ENCODE measurements around the gene PCCB. TPM values are rescaled to one million over a fixed set of nuclear protein-coding genes. Genes with fewer than 3 reads are reported as not detected.
"Not testable (repeated sequence)": the region's sequence is repeated elsewhere in the genome, so short reads cannot be mapped to it uniquely, and the experiment has no call there.

Gene PCCB
- total and polyA plus RNA-seq, 7 experiments from 2014 or later: 13.6 to 30.9 (median 19.3) TPM

GRCh38 chr3:136332776-136333175 is 82.6 kb downstream of the PCCB start:
- Mint-ChIP-seq H3K4me1 (peaks cover 0 to 4% (median 0%) of the 10 kb centered on the region in 7 donors), H3K36me3 (peaks cover 0 to 79% (median 50%) of the 10 kb centered on the region in 5 donors), H3K27ac (peak overlapping the region in 6 of 9 donors; percentile 17 to 77 (median 46)), H3K27me3 (no peaks in the 10 kb centered on the region), H3K9me3 (peaks cover 0 to 2% (median 0%) of the 10 kb centered on the region in 11 donors), H3K4me3 (no peak overlapping the region)
- no peak overlapping the region for H3K27ac ChIP-seq (ENCODE audit: low read depth, low read length)
- POLR2A ChIA-PET: interaction anchor here (0.9 kb wide), 2 partner anchors 136 to 552 kb away, joined by 3 read pairs; no protein-coding TSS in a partner anchor
- DNase-seq (no peak), ATAC-seq (no peak)
- intact Hi-C loops (cut with micrococcal nuclease): loop anchor here in 1 of 2 donors (5.0 kb wide), 1 partner anchor 80 kb away; the partner anchor contains the start of gene PCCB
- no peak overlapping the region for H3K4me3 ChIP-seq (ENCODE audit: low read length)
- H3K36me3 ChIP-seq (ENCODE audit: control insufficient read depth in 2 of 3, insufficient read depth in 3 of 3, low read length in 3 of 3): peaks cover 0 to 49% (median 4%) of the 10 kb centered on the region in 3 experiments
- no peaks in the 10 kb centered on the region for H3K27me3 ChIP-seq (ENCODE audit: control insufficient read depth in 2 of 2, insufficient read depth in 2 of 2, low read length in 2 of 2)
- no peaks in the 10 kb centered on the region for H3K4me1 ChIP-seq (ENCODE audit: control insufficient read depth in 2 of 2, insufficient read depth in 2 of 2, low read length in 2 of 2)
- no peaks in the 10 kb centered on the region for H3K9me3 ChIP-seq (ENCODE audit: control insufficient read depth in 2 of 3, low read length in 3 of 3)
- CTCF ChIA-PET: no interaction called here

DNA sequence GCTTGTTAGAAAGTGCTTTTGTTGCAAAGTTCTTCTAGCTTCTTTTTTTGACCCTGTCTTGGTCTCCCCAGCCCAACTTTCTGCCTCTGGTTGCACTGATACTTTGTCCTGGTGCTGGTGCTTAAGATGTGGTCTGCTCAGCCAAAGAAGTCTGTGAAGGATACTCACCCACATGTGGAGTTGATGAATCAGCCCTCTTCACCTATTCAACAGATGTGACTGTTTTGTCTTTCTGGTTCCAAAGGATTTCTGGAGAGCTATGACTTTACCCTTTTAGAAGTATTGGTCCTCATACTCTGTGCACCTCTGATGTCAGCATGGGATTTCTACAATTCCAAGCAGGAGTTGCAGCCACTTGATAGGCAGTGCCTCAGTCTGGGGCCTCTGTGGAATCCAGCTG is 84.1 kb downstream of the PCCB start:
- ATAC-seq (no peak), DNase-seq (no peak)
- peak overlapping the region in 6 of 9 donors; percentile 22 to 84 (median 47) for H3K27ac Mint-ChIP-seq
- Histone ChIP-seq H3K36me3 (ENCODE audit: control insufficient read depth in 2 of 3, insufficient read depth in 3 of 3, low read length in 3 of 3) (peaks cover 0 to 36% (median 4%) of the 10 kb centered on the region in 3 experiments), H3K4me1 (ENCODE audit: control insufficient read depth in 2 of 2, insufficient read depth in 2 of 2, low read length in 2 of 2) (no peaks in the 10 kb centered on the region), H3K4me3 (ENCODE audit: low read length) (no peak overlapping the region), H3K27ac (ENCODE audit: low read depth, low read length) (no peak overlapping the region), H3K9me3 (ENCODE audit: control insufficient read depth in 2 of 3, low read length in 3 of 3) (no peaks in the 10 kb centered on the region), H3K27me3 (ENCODE audit: control insufficient read depth in 2 of 2, insufficient read depth in 2 of 2, low read length in 2 of 2) (no peaks in the 10 kb centered on the region)
- H3K36me3 Mint-ChIP-seq: peaks cover 0 to 76% (median 42%) of the 10 kb centered on the region in 5 donors
- no peaks in the 10 kb centered on the region for H3K27me3 Mint-ChIP-seq
- H3K9me3 Mint-ChIP-seq: peaks cover 0 to 2% (median 0%) of the 10 kb centered on the region in 11 donors
- peaks cover 0 to 4% (median 0%) of the 10 kb centered on the region in 7 donors for H3K4me1 Mint-ChIP-seq
- CTCF ChIA-PET: no interaction called here
- no peak overlapping the region for H3K4me3 Mint-ChIP-seq
- intact Hi-C loops (cut with micrococcal nuclease): loop anchor here in 1 of 2 donors (5.0 kb wide), 1 partner anchor 82 kb away; the partner anchor contains the start of gene PCCB
- POLR2A ChIA-PET: no interaction called here

GRCh38 chr3:136334726-136335125 is 84.6 kb downstream of the PCCB start:
- H3K27me3 ChIP-seq (ENCODE audit: control insufficient read depth in 2 of 2, insufficient read depth in 2 of 2, low read length in 2 of 2); H3K4me3 Mint-ChIP-seq; H3K4me1 Mint-ChIP-seq; H3K27ac ChIP-seq (ENCODE audit: low read depth, low read length); POLR2A ChIA-PET; H3K9me3 Mint-ChIP-seq; H3K4me3 ChIP-seq (ENCODE audit: low read length); ATAC-seq; H3K9me3 ChIP-seq (ENCODE audit: control insufficient read depth in 2 of 3, low read length in 3 of 3); H3K27me3 Mint-ChIP-seq; DNase-seq; CTCF ChIA-PET; H3K4me1 ChIP-seq (ENCODE audit: control insufficient read depth in 2 of 2, insufficient read depth in 2 of 2, low read length in 2 of 2): not testable (repeated sequence)
- peaks cover 0 to 31% (median 4%) of the 10 kb centered on the region in 3 experiments for H3K36me3 ChIP-seq (ENCODE audit: control insufficient read depth in 2 of 3, insufficient read depth in 3 of 3, low read length in 3 of 3)
- Mint-ChIP-seq H3K36me3 (peaks cover 0 to 74% (median 42%) of the 10 kb centered on the region in 5 donors), H3K27ac (peak overlapping the region in 2 of 9 donors; percentile 32 to 84)
- intact Hi-C loops (cut with micrococcal nuclease): loop anchor here in 1 of 2 donors (5.0 kb wide), 2 partner anchors 82 to 257 kb away; partner anchors contain the start of gene PCCB

DNA sequence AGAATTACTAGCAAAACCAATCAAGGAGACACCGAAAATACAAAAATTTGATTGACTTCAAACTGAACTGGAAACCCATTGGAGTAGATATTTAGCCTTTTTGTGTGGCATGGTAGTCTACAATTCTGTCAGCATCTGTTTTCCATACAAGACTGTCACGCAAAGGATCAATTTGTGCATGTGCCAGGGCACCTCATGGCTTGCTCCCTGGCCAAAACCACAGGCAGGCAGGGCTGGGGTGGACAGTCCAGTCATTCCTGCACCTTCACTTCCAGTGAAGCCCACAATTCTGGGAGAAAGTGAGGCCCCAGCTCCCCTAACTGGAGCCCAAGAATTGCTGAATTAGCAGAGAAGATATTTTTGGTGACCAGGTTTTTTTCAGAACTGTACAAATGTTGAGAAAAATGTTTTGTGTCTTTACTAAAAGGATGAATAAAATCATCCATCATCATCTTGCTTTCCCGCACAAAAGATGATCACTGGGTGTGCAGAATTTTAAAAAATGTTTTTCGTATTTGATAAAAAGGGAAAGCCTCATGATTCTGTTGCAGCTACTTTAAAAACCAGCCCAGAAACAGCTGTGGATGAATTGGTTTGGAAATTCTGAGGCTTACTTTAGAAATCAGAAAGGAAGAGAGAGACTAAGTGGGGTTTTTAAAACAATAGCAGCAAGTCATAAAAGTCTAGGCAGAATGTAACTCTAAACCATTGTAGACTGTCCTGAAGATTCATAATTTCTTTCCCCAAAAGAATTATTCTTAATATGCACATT is 86.4 kb downstream of the PCCB start:
- ChIA-PET POLR2A (no interaction called here), CTCF (interaction anchor here (0.7 kb wide), 1 partner anchor 33 kb away, joined by 3 read pairs; no protein-coding TSS in a partner anchor)
- Histone ChIP-seq H3K9me3 (ENCODE audit: control insufficient read depth in 2 of 3, low read length in 3 of 3) (no peaks in the 10 kb centered on the region), H3K36me3 (ENCODE audit: control insufficient read depth in 2 of 3, insufficient read depth in 3 of 3, low read length in 3 of 3) (peaks cover 0 to 30% (median 4%) of the 10 kb centered on the region in 3 experiments), H3K4me3 (ENCODE audit: low read length) (no peak overlapping the region), H3K27ac (ENCODE audit: low read depth, low read length) (no peak overlapping the region), H3K4me1 (ENCODE audit: control insufficient read depth in 2 of 2, insufficient read depth in 2 of 2, low read length in 2 of 2) (no peaks in the 10 kb centered on the region), H3K27me3 (ENCODE audit: control insufficient read depth in 2 of 2, insufficient read depth in 2 of 2, low read length in 2 of 2) (no peaks in the 10 kb centered on the region)
- no peaks in the 10 kb centered on the region for H3K4me1 Mint-ChIP-seq
- DNase-seq (no peak), ATAC-seq (no peak)
- intact Hi-C loops (cut with micrococcal nuclease): loop anchor here in 1 of 2 donors (5.0 kb wide), 1 partner anchor 259 kb away; no protein-coding TSS in a partner anchor
- H3K4me3 Mint-ChIP-seq: no peak overlapping the region
- peak overlapping the region in 5 of 9 donors; percentile 8 to 51 (median 20) for H3K27ac Mint-ChIP-seq
- no peaks in the 10 kb centered on the region for H3K27me3 Mint-ChIP-seq
- peaks cover 3 to 82% (median 45%) of the 10 kb centered on the region in 5 donors for H3K36me3 Mint-ChIP-seq
- H3K9me3 Mint-ChIP-seq: no peaks in the 10 kb centered on the region

GRCh38 chr3:136343446-136343845 is 93.3 kb downstream of the PCCB start:
- peaks cover 0 to 25% (median 4%) of the 10 kb centered on the region in 3 experiments for H3K36me3 ChIP-seq (ENCODE audit: control insufficient read depth in 2 of 3, insufficient read depth in 3 of 3, low read length in 3 of 3)
- no peak overlapping the region for H3K4me3 ChIP-seq (ENCODE audit: low read length)
- CTCF ChIA-PET: no interaction called here
- H3K36me3 Mint-ChIP-seq: peaks cover 3 to 41% (median 22%) of the 10 kb centered on the region in 5 donors
- no peaks in the 10 kb centered on the region for H3K4me1 Mint-ChIP-seq
- no peak overlapping the region for H3K4me3 Mint-ChIP-seq
- H3K9me3 Mint-ChIP-seq: no peaks in the 10 kb centered on the region
- H3K4me1 ChIP-seq (ENCODE audit: control insufficient read depth in 2 of 2, insufficient read depth in 2 of 2, low read length in 2 of 2): no peaks in the 10 kb centered on the region
- H3K27ac ChIP-seq (ENCODE audit: low read depth, low read length): no peak overlapping the region
- H3K27ac Mint-ChIP-seq: peak overlapping the region in 3 of 9 donors; percentile 1 to 76 (median 39)
- H3K27me3 ChIP-seq (ENCODE audit: control insufficient read depth in 2 of 2, insufficient read depth in 2 of 2, low read length in 2 of 2): no peaks in the 10 kb centered on the region
- no peak for DNase-seq
- intact Hi-C loops (cut with micrococcal nuclease): no loop called here
- no peaks in the 10 kb centered on the region for H3K9me3 ChIP-seq (ENCODE audit: control insufficient read depth in 2 of 3, low read length in 3 of 3)
- POLR2A ChIA-PET: interaction anchor here (1.0 kb wide), 1 partner anchor 147 kb away, joined by 3 read pairs; no protein-coding TSS in a partner anchor
- H3K27me3 Mint-ChIP-seq: no peaks in the 10 kb centered on the region
- no peak for ATAC-seq

- H3K4me1 Mint-ChIP-seq: no peaks in the 10 kb centered on the region
- no peaks in the 10 kb centered on the region for H3K9me3 Mint-ChIP-seq
- H3K36me3 Mint-ChIP-seq: peaks cover 3 to 39% (median 23%) of the 10 kb centered on the region in 5 donors
- DNase-seq (no peak), ATAC-seq (no peak)
- CTCF ChIA-PET: no interaction called here
- no peak overlapping the region for H3K4me3 ChIP-seq (ENCODE audit: low read length)
- POLR2A ChIA-PET: interaction anchor here (1.0 kb wide), 1 partner anchor 147 kb away, joined by 3 read pairs; no protein-coding TSS in a partner anchor
- H3K9me3 ChIP-seq (ENCODE audit: control insufficient read depth in 2 of 3, low read length in 3 of 3): no peaks in the 10 kb centered on the region
- intact Hi-C loops (cut with micrococcal nuclease): no loop called here
- H3K27ac Mint-ChIP-seq: peak overlapping the region in 7 of 9 donors; percentile 1 to 76 (median 51)
- H3K27me3 ChIP-seq (ENCODE audit: control insufficient read depth in 2 of 2, insufficient read depth in 2 of 2, low read length in 2 of 2): no peaks in the 10 kb centered on the region
- peaks cover 0 to 26% (median 4%) of the 10 kb centered on the region in 3 experiments for H3K36me3 ChIP-seq (ENCODE audit: control insufficient read depth in 2 of 3, insufficient read depth in 3 of 3, low read length in 3 of 3)
- no peak overlapping the region for H3K4me3 Mint-ChIP-seq
- no peaks in the 10 kb centered on the region for H3K4me1 ChIP-seq (ENCODE audit: control insufficient read depth in 2 of 2, insufficient read depth in 2 of 2, low read length in 2 of 2)
- no peaks in the 10 kb centered on the region for H3K27me3 Mint-ChIP-seq
- no peak overlapping the region for H3K27ac ChIP-seq (ENCODE audit: low read depth, low read length)
These were observed 93.9 kb downstream of the PCCB start for GRCh38 chr3:136343873-136344555.
